HFF-Myc (cell line): ENCODE data around the gene MOV10L1.

ENCODE experiments used
- DNase-seq: peaks from one replicate; pipeline ENCODE4 v3.0.0-alpha.2; 2011; ENCODE audit warnings: low read depth; ENCODE audit errors: extremely low read depth
- H3K4me3 ChIP-seq: replicated peaks from 2 replicates; pipeline ENCODE4 v1.5.1; 2011; ENCODE audit warnings: low read depth, mild to moderate bottlenecking, control low read depth, low read length
- TF ChIP-seq, protein P1 (sequence below): IDR thresholded peaks from 2 replicates; pipeline ENCODE4 v1.5.1; 2012; ENCODE audit warnings: mild to moderate bottlenecking, low read depth, low read length, control low read depth; ENCODE audit errors: missing control alignments

Gene MOV10L1

DNA sequence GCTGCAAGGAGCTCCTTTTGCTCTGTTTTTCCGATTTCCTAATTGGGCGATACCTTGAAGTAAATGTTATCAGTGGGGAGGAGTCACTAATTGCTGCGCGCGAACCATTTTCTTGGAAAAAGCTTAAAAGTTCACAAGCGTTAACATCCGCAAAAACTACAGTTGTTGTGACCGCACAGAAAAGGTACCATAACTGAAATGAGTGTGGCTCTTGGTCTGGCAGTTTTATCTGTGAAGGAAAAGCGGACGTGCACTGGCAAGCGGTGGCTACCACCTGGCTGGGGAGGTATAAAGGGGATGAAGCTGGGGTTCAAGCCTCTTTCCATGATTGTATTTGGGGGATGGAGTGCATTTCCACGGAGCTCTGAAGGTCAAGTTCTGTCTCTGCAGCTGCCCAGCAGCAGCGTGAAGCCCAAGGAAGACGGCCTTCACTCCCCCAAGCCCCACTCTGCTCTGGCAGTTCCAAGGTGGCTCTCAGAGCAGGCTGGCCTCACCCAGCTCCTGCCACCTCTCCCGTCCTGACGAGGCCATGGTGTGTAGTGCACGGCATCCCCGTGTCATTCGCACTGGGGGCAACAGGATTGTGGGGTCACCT is 27.5 kb downstream of the MOV10L1 start:
- TF ChIP-seq, protein P1, sequence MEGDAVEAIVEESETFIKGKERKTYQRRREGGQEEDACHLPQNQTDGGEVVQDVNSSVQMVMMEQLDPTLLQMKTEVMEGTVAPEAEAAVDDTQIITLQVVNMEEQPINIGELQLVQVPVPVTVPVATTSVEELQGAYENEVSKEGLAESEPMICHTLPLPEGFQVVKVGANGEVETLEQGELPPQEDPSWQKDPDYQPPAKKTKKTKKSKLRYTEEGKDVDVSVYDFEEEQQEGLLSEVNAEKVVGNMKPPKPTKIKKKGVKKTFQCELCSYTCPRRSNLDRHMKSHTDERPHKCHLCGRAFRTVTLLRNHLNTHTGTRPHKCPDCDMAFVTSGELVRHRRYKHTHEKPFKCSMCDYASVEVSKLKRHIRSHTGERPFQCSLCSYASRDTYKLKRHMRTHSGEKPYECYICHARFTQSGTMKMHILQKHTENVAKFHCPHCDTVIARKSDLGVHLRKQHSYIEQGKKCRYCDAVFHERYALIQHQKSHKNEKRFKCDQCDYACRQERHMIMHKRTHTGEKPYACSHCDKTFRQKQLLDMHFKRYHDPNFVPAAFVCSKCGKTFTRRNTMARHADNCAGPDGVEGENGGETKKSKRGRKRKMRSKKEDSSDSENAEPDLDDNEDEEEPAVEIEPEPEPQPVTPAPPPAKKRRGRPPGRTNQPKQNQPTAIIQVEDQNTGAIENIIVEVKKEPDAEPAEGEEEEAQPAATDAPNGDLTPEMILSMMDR = no peak
- no peak for DNase-seq
- no peak overlapping the region for H3K4me3 ChIP-seq

DNA sequence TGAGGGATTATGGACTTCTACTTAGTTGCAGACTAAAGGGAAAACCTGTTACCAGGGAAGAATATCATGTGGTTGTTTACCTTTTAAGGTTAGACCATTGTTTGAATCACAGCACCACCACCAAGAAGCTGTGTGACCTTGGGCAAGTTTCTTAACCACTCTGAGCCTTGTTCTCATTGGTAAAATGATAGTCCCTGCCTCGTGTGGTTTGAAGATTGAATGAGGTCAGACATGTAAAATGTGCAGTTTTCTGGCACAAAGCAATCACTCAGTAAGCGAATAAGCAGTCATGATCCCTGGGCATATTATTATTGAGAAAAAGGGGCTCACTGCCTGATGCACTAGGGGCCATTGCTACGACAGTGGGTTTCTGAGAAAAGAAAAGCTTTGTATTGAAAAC is 28.3 kb downstream of the MOV10L1 start:
- TF ChIP-seq, protein P1 = no peak
- no peak for DNase-seq
- H3K4me3 ChIP-seq = no peak overlapping the region

DNA sequence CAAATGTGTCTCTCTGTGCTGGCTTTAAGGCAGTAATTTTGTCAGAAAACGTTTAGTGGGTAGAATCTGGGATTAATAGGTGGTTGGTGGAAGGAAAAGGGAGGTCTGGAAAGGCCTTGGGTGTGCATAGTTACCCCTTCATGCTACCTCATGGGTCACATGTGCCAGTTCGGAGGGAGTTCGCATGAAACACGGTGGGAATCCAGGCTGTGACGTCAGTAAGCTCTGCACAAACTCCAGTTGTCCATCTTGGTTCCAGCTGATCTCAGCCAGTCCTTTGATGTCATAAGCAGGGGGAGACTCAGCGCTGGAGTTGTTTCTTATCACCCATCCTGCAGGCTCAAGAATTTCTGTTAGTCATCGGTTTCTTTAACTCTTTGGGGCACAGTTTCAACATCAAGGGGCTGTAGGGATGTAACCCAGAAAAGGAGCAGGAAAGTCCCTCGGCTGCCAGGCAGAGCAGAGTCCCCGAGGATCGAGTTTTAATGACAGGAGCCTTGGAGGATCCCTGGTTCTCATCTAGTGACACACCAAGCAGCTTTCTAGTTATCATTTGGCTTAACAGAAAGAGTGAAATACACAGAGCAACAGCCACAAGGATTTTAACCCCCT is 28.9 kb downstream of the MOV10L1 start:
- TF ChIP-seq, protein P1 = no peak
- no peak overlapping the region for H3K4me3 ChIP-seq
- peak; percentile 52 for DNase-seq

DNA sequence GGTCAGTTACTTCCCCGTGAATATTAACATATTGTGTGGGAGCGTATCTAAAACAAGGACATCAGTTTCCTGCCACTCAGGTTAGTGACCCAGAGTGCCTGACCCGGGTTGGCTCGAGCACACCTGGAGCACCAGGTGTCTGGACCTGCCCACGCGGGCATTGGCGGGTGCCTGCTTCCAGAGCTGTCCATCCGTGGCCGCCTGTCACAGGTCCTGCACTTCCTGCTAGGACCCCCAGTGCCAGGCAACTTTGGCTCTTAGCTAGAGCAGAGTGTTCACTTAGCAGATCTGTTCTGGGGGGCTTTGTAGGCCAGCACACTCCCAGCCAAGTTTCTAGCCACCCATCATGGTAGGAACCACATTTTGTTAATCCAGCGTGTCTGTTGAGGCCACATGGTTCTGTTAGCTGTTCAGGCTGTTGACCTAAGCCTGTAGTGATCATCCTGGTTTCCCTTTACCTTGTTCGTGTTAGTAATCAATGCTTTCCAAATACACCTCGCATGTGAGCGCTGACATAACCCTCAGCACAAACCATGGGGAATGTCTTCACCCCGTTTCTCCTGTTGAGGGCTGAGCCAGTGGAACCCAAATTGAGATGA is 29.5 kb downstream of the MOV10L1 start:
- TF ChIP-seq, protein P1 = no peak
- H3K4me3 ChIP-seq = no peak overlapping the region
- DNase-seq = no peak

DNA sequence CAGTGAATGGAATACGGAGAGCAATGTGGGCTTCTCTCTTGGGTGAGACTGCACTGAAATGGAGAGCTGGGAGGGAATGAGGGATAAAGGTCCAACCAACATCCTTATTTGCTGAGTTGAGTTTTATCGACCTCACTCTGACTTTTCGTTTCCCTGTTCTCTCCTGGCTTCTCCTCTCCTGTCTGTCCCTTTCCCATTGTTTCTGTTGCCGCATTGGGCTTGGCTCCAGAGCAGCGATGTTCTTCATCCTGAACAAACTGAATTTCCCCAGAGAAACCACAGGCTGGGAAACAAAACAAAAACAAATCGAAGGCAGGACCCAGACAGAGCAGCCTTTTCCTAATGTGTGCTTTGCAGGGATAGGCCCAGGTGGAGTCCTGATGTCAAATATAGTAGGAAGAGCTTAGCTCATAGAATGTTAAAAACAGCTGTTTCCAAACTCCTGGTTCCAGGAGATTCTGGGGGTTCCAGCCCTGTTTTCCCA is 30.0 kb downstream of the MOV10L1 start:
- DNase-seq = no peak
- H3K4me3 ChIP-seq = no peak overlapping the region
- TF ChIP-seq, protein P1 = no peak

DNA sequence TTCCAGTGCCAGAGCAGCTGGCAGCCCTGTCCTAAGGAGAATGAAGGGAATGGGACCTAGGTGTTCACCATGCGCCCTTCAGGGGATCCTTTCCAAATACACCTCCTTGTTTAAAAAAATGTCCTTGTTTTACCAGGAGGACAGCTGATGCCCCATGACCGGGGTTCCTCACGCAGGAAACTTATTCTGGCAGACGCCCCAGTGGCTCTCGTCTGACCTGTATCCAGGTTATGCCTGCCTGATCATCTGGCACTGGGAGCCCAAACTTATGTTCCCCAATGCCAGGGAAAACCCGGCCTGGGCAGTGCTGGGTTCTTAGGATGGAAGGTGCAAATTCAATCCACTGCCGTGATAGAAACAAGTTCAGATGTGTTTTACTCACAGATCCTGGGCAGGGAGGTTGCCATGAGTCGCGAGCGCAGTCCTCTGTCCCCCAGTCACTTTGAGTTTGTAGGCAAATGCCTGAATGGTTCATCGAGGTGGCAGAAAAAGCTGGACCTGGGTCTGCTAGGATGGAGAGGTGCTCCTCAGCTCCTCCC is 31.5 kb downstream of the MOV10L1 start:
- DNase-seq = no peak
- TF ChIP-seq, protein P1 = no peak
- no peak overlapping the region for H3K4me3 ChIP-seq
